ENCODE results near the gene FARSB. TPM values are rescaled to one million over a fixed set of nuclear protein-coding genes. Genes with fewer than 3 reads are reported as not detected.
A peak's percentile ranks its signal among the peaks of the same experiment; 100 is the strongest.
"Not testable (repeated sequence)": the region's sequence is repeated elsewhere in the genome, so short reads cannot be mapped to it uniquely, and the experiment has no call there.

FARSB gene
- polyA plus RNA-seq (ENCODE audit: low read depth in 6 of 6) = 10 to 100 TPM; 20.8 to 35.3 (median 30.3) TPM

DNA sequence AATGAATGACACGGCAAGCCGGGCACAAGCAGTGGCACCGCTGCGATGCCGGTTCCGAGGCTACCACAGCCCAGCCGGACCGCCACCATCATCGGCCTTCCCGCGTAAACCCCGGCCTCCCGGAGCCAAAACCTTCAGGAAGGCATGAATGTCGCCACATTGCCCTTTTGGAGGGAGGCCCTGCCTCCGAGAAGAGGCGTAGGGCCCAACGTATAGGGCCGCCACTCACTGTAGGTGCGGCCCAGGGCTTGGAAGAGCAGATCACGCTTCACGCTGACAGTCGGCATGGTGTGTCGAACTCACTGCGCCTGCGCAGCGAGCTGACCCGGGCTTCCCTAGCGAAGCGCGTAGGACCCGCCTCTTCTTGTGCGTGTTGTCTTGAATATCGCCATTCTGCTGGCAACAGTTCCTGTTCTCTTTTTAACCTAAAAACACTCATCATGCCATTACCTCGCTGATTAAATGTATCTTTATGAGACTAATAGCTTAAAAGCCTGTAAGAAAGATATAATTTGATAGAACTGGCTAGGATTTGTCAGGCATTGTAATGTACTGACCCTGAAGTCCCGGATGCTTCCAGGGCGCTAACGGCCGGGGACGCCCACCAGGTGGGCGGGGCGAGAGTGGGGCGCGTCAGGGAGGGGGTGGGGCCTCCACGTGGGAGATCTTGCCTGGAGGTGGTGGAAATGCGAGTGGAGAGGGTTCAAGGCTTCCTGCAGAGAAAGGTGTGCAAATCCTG lies at the start of gene FARSB:
FARSB (minus strand) TSS at position 306 of the 739 bp plus-strand sequence; CDS start at position 287, 19 bp downstream.
- ATAC-seq (ENCODE audit: low read depth in 2 of 2) (peak; percentile 90 to 92), DNase-seq (peak; percentile 94)
- no peaks in the 10 kb centered on the region for H3K36me3 Mint-ChIP-seq
- no peaks in the 10 kb centered on the region for H3K27me3 Mint-ChIP-seq
- H3K4me1 Mint-ChIP-seq = peaks cover 26 to 50% (median 48%) of the 10 kb centered on the region in 3 donors
- peaks cover 0 to 5% (median 0%) of the 10 kb centered on the region in 7 donors for H3K9me3 Mint-ChIP-seq
- peak within 1 kb of the TSS; percentile 96 to 99 (median 99) for H3K4me3 Mint-ChIP-seq
- peak within 1 kb of the TSS; percentile 99 to 100 (median 100) for H3K27ac Mint-ChIP-seq

DNA sequence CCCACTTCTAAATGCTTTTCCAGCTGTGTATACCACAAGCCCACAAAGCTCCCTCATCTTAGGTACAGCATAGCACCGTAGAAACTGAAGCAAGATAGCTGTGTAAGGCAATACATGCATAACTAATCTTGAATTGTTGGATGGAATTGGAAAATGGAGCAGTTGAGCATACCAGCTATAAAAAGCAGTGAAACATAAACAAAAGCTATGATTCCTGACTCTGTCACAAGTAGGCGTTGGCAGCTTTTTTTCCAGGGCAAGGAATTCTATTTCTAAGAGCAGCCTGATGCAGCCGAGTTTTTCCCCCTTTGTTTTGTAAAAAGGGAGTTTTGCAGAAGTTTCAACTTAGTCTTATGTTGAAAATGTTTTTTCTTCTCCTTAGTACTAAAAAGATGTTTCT lies 48.0 kb upstream of the FARSB start:
- Mint-ChIP-seq H3K4me1 (peaks cover 0 to 17% (median 12%) of the 10 kb centered on the region in 3 donors), H3K36me3 (no peaks in the 10 kb centered on the region), H3K4me3 (no peak overlapping the region), H3K27ac (no peak overlapping the region), H3K9me3 (no peaks in the 10 kb centered on the region), H3K27me3 (peaks cover 14 to 19% (median 17%) of the 10 kb centered on the region in 3 donors)
- no peak for DNase-seq
- no peak for ATAC-seq (ENCODE audit: low read depth in 2 of 2)

DNA sequence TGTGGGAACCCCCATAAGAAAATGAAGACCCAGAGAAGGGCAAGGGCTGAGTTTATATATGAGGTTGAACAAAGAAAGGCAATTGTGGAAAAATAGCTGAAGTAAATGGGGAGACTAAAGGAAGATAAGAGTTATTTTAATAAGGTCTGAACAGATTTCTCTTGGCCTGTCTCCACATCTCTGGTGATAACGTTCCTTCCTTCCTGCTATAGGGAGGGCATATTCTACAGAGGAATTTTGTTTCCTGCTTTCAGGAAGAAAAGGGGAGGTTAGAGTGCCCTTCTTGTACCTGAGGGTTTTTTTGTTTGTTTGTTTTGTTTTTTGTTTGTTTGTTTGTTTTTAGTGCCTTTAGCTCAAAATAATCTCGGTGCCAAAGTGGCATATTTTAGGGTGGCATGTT lies 47.2 kb upstream of the FARSB start:
- no peak overlapping the region for H3K4me3 Mint-ChIP-seq
- no peaks in the 10 kb centered on the region for H3K9me3 Mint-ChIP-seq
- DNase-seq (no peak), ATAC-seq (ENCODE audit: low read depth in 2 of 2) (no peak)
- H3K36me3 Mint-ChIP-seq = no peaks in the 10 kb centered on the region
- H3K4me1 Mint-ChIP-seq = peaks cover 0 to 16% (median 9%) of the 10 kb centered on the region in 3 donors
- H3K27me3 Mint-ChIP-seq = peaks cover 14 to 22% (median 17%) of the 10 kb centered on the region in 3 donors
- H3K27ac Mint-ChIP-seq = no peak overlapping the region

DNA sequence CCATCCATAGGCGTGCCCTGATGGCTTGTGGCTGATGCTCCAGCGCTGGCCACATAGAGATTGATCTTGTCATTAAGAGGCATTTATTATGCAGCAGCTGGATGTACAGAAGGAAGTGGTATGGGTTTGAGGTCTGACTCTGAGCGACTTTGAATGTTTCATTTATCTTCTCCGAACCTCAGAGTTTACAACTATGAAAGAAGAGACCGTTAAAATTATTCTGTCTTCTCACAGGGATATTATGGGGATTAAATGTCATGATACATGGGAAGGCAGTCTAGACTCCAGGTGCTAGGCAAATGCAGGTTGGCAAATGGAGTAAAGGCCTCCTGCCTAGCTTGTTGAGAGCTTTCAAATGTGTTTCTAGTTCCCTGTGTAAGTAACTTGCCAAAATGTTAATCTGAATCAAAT lies 45.8 kb upstream of the FARSB start:
- no peak overlapping the region for H3K27ac Mint-ChIP-seq
- peaks cover 16 to 26% (median 17%) of the 10 kb centered on the region in 3 donors for H3K27me3 Mint-ChIP-seq
- H3K4me1 Mint-ChIP-seq = peaks cover 0 to 10% (median 2%) of the 10 kb centered on the region in 3 donors
- ATAC-seq (ENCODE audit: low read depth in 2 of 2) (no peak), DNase-seq (no peak)
- H3K36me3 Mint-ChIP-seq = no peaks in the 10 kb centered on the region
- no peak overlapping the region for H3K4me3 Mint-ChIP-seq
- no peaks in the 10 kb centered on the region for H3K9me3 Mint-ChIP-seq

DNA sequence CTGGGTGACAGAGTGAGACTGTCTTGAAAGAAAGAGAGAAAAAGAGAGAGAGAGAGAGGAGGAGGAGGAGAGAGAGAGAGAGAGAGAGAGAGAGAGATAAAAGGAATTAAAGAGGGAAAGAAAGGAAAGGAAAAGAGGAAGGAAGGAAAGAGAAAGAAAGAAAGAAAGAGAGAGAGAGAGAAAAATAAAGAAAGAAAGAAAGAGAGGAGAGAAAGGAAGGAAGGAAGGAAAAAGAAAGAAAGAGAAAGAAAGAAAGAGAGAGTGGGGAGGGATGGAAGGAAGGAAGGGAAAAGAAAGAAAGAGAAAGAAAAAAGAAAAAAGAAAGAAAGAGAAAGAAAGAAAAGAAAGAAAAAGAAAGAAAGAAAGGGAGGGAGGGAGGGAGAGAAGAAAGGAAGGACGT lies 45.3 kb upstream of the FARSB start:
- H3K4me3 Mint-ChIP-seq = no peak overlapping the region
- DNase-seq = no peak

DNA sequence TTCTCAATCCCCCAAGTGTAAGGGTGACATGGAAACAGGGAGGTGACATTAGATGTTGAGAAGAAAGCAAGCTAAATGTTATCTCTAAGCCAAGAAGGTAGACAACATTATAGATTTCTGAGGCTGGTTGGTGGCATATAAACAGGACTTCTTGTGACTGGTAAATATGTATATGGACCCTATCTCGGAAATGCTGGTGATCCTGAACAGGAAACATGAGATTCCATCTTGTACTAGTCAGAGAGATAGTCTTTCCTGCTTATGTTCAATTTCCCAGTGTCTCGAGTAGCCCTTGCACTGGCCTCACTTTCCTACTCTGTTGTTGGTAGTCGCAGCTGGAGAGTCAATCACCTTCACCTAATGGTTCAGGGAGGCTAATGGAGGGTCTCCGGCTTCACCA lies 42.4 kb upstream of the FARSB start:
- H3K9me3 Mint-ChIP-seq = no peaks in the 10 kb centered on the region
- no peak overlapping the region for H3K27ac Mint-ChIP-seq
- ATAC-seq (ENCODE audit: low read depth in 2 of 2) (no peak), DNase-seq (no peak)
- H3K36me3 Mint-ChIP-seq = no peaks in the 10 kb centered on the region
- H3K4me3 Mint-ChIP-seq = no peak overlapping the region
- peaks cover 16 to 20% (median 17%) of the 10 kb centered on the region in 3 donors for H3K27me3 Mint-ChIP-seq
- peaks cover 0 to 10% (median 2%) of the 10 kb centered on the region in 3 donors for H3K4me1 Mint-ChIP-seq

More for the DNA sequence above, 45.3 kb upstream of the FARSB start:
- H3K4me1 Mint-ChIP-seq = peaks cover 0 to 10% (median 2%) of the 10 kb centered on the region in 3 donors
- no peaks in the 10 kb centered on the region for H3K36me3 Mint-ChIP-seq
- H3K27me3 Mint-ChIP-seq = peaks cover 17 to 26% (median 20%) of the 10 kb centered on the region in 3 donors
- no peaks in the 10 kb centered on the region for H3K9me3 Mint-ChIP-seq
- H3K27ac Mint-ChIP-seq = peak overlapping the region in 1 of 6 donors; percentile 64
- ATAC-seq (ENCODE audit: low read depth in 2 of 2) = no peak

DNA sequence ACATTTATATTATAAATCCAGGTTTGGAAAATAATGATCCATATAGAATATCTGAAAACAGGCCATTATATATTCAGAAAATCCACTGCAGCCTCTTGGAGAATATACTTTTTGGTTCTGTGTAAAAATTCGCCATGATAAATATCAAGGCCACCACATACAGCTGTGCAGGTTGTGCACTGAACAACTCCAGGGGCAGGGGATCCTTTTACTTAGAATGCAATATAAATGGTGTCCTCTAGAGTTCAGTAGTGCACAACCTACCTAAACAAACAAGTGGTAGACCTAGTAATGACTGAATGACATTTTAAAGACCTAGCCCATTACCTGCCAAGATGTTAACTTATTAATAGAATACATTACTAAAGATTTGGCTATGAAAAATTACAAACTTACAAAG lies 37.9 kb upstream of the FARSB start:
- DNase-seq (no peak), ATAC-seq (ENCODE audit: low read depth in 2 of 2) (no peak)
- Mint-ChIP-seq H3K27me3 (peaks cover 0 to 7% (median 6%) of the 10 kb centered on the region in 3 donors), H3K4me1 (peaks cover 0 to 7% (median 6%) of the 10 kb centered on the region in 3 donors), H3K27ac (no peak overlapping the region), H3K4me3 (no peak overlapping the region), H3K36me3 (no peaks in the 10 kb centered on the region), H3K9me3 (no peaks in the 10 kb centered on the region)

DNA sequence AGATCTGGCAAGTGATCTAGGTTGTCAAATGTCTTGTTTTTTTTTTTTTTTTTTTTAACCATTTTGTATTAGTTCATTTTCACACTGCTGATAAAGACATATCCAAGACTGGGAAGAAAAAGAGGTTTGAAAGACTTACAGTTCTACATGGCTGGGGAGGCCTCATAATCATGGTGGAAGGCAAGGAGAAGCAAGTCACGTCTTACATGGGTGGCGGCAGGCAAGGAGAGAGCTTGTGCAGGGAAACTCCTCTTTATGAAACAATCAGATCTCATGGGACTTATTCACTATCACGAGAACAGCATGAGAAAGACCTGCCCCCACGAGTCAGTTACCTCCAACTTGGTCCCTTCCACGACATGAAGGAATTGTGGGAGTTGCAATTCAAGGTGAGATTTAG lies 37.5 kb upstream of the FARSB start:
- not testable (repeated sequence) for H3K36me3 Mint-ChIP-seq; DNase-seq; H3K4me3 Mint-ChIP-seq; ATAC-seq (ENCODE audit: low read depth in 2 of 2); H3K4me1 Mint-ChIP-seq; H3K27me3 Mint-ChIP-seq; H3K9me3 Mint-ChIP-seq
- H3K27ac Mint-ChIP-seq = peak overlapping the region in 1 of 6 donors; percentile 16

DNA sequence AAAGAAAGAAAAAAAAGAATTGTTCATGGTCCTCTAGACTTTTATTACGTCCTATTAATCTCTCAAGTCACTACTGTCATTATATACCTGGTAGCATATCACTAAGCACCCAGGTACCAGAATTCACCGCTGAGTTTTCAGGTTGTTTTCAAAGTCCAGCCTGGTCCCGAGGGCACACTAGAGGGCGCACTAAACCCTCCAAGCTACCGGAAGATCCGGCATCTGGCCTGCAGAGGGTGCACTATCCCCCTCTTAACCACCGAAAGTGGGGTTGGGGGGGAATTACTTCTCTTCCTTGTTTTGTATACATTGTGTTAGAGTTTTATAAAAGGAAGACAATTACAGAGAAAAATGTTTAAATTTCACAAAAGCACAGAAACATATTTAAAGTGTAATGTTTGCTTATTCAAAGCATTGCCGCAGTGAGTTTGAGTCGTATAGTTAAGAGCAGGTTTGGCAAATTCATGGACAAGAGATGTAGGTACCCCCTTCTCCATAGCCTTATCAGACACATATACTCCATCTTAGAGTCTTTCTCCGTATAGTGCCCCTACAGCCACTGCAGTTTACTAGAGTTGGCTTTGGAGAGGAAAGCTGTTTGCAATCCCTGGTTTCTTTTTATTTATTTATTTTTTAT lies 34.8 kb upstream of the FARSB start:
- Mint-ChIP-seq H3K36me3 (no peaks in the 10 kb centered on the region), H3K4me1 (peaks cover 0 to 7% (median 6%) of the 10 kb centered on the region in 3 donors), H3K4me3 (no peak overlapping the region), H3K27me3 (peaks cover 0 to 4% (median 0%) of the 10 kb centered on the region in 3 donors), H3K27ac (no peak overlapping the region), H3K9me3 (no peaks in the 10 kb centered on the region)
- ATAC-seq (ENCODE audit: low read depth in 2 of 2) (peak; percentile 98 to 99), DNase-seq (peak; percentile 79)

DNA sequence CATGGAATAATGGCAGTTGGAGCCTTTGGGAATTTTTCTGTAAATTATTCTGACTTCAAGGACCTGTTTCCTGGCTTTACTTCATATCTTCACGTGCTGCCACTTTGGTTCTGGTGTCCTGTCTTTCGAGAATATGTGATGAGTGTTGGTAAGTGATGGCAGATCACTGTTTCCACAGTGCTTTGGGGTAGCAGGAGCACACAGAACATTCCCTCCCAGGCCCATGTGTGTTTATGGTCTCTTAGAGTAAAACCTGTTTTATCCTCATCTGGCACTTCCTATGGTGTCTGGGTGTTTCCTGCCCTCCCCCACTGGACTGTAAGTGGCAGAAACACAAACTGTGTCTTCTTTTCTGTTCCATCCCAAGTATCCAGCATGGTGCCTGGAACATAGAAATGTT lies 33.4 kb upstream of the FARSB start:
- no peak for DNase-seq
- peaks cover 0 to 5% (median 4%) of the 10 kb centered on the region in 3 donors for H3K27me3 Mint-ChIP-seq

DNA sequence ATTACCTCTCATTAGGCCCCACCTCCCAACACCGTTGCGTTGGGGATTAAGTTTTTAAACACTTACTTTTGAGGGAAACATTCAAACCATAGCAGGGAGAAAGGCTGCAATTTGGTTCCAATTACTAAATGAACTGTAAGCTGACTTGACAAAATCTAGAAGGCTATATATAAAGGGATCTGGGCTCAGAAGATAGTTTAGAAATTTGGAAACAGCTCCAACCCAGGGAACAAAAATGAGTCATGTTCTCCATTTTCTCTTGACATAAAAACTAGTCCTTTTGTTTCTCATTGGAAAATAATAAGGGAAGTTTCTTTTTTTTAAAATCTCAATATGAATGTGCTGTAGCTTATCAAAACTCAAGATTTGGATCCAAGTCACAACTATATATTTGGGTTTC lies 33.0 kb upstream of the FARSB start:
- ATAC-seq (ENCODE audit: low read depth in 2 of 2) (no peak), DNase-seq (no peak)
- Mint-ChIP-seq H3K4me3 (no peak overlapping the region), H3K36me3 (no peaks in the 10 kb centered on the region), H3K27ac (no peak overlapping the region), H3K4me1 (peaks cover 0 to 7% (median 6%) of the 10 kb centered on the region in 3 donors), H3K27me3 (peaks cover 0 to 5% (median 4%) of the 10 kb centered on the region in 3 donors), H3K9me3 (no peaks in the 10 kb centered on the region)

More for the DNA sequence above, 33.4 kb upstream of the FARSB start:
- Mint-ChIP-seq H3K36me3 (no peaks in the 10 kb centered on the region), H3K9me3 (no peaks in the 10 kb centered on the region), H3K4me3 (no peak overlapping the region), H3K27ac (no peak overlapping the region), H3K4me1 (peaks cover 0 to 7% (median 6%) of the 10 kb centered on the region in 3 donors)
- ATAC-seq (ENCODE audit: low read depth in 2 of 2) = no peak

DNA sequence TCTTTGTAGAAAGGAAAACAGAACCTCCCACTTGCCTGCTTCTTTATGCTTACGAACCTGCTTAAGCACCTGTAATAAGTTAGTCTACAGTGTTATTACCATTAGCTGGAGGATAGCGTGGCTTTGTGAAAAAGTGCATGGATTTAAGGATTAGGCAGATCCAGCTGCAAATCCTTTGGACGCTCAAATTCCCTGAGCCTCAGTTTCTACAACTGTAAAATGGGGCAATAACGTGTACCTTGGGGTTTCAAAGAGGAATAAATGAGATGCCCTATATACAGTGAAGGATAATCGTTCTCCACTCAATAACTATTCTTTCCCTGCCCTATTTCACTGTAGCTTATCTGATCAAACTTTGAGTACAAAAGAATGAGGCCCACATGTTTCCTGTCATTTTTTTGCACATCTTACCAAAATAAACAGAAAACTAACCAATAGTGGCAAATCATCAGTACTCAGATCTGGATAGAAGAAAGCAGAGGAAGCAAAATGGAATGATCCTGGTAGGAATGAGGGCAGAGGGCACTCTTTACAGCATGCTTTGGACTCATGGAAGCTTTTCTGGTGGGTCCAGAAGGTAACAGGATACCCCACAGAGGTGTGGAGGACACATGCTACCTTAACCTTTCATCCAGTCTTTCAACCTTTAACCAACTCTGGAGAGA lies 30.3 kb upstream of the FARSB start:
- DNase-seq (no peak), ATAC-seq (ENCODE audit: low read depth in 2 of 2) (no peak)
- Mint-ChIP-seq H3K27ac (no peak overlapping the region), H3K27me3 (peaks cover 14 to 21% (median 14%) of the 10 kb centered on the region in 3 donors), H3K36me3 (no peaks in the 10 kb centered on the region), H3K9me3 (no peaks in the 10 kb centered on the region), H3K4me1 (peaks cover 0 to 7% (median 6%) of the 10 kb centered on the region in 3 donors), H3K4me3 (no peak overlapping the region)

DNA sequence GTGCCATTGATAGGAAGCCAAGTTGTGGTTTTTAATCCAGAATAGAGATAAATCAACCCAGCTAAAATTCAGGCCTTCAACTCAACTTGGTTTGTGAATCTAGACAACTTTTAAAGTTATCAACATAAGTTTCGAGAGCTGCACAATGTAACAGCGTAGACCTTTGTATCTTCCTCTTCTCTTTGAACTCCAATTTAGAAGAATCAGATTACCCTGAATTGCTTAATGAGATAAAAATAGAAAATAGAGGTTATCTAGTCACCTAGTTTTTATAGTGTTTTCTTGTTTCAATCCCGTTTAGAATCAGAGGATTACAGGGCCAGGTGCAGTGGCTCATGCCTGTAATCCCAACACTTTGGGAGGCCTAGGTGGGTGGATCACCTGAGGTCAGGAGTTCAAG lies 27.9 kb upstream of the FARSB start:
- no peak overlapping the region for H3K27ac Mint-ChIP-seq
- H3K27me3 Mint-ChIP-seq = peaks cover 14 to 44% (median 23%) of the 10 kb centered on the region in 3 donors
- DNase-seq (no peak), ATAC-seq (ENCODE audit: low read depth in 2 of 2) (no peak)
- no peak overlapping the region for H3K4me3 Mint-ChIP-seq
- H3K36me3 Mint-ChIP-seq = no peaks in the 10 kb centered on the region
- H3K4me1 Mint-ChIP-seq = no peaks in the 10 kb centered on the region
- no peaks in the 10 kb centered on the region for H3K9me3 Mint-ChIP-seq

All from naive B cell (primary cell).